HUES64 (cell line): ENCODE measurements around the gene ITGB8.

ENCODE experiments used
- H3K27ac ChIP-seq: 2 replicates; pipeline ENCODE4 v1.7.0; 2013; ENCODE audit warnings: low read depth, low read length, inconsistent platforms
- H3K27me3 ChIP-seq: 2 replicates; pipeline ENCODE4 v1.6.1; 2013; ENCODE audit warnings: mild to moderate bottlenecking, low read length; ENCODE audit not compliant: insufficient read depth
- H3K36me3 ChIP-seq: 2 replicates; pipeline ENCODE4 v1.6.1; 2013; ENCODE audit warnings: mild to moderate bottlenecking, low read length; ENCODE audit not compliant: insufficient read depth
- H3K4me1 ChIP-seq: 2 replicates; pipeline ENCODE4 v1.6.1; 2013; ENCODE audit warnings: mild to moderate bottlenecking, low read length, moderate library complexity; ENCODE audit not compliant: insufficient read depth
- H3K4me3 ChIP-seq: 2 replicates; pipeline ENCODE4 v1.5.1; 2013; ENCODE audit warnings: mild to moderate bottlenecking, low read length, moderate library complexity
- H3K9ac ChIP-seq: 2 replicates; pipeline ENCODE4 v1.6.1; 2013; ENCODE audit warnings: mild to moderate bottlenecking, low read depth, low read length
- H3K9me3 ChIP-seq: 2 replicates; pipeline ENCODE4 v1.6.1; 2013; ENCODE audit warnings: low read depth, low read length; ENCODE audit not compliant: insufficient read depth
- WGBS: fragments of 150-250, 120-280 bp; methylation state at CpG from one replicate; pipeline ENCODE4 v1.1.7; 2013; ENCODE audit warnings: missing lambda C conversion rate; 5-methylcytosine and 5-hydroxymethylcytosine counted together

ITGB8 gene

GRCh38 chr7:20358106-20358505 lies 27.4 kb downstream of the ITGB8 start:
- peaks cover 5% of the 10 kb centered on the region; the same call in 1 of the 2 replicates for H3K4me1 ChIP-seq
- H3K9me3 ChIP-seq = no peaks in the 10 kb centered on the region
- H3K9ac ChIP-seq = no peak overlapping the region
- 95% methylated on average over 3 of the region's 3 CpGs for WGBS
- H3K27ac ChIP-seq = no peak overlapping the region
- no peaks in the 10 kb centered on the region for H3K36me3 ChIP-seq
- H3K4me3 ChIP-seq = no peak overlapping the region
- no peaks in the 10 kb centered on the region for H3K27me3 ChIP-seq

GRCh38 chr7:20358762-20359282 lies 28.1 kb downstream of the ITGB8 start:
- no peaks in the 10 kb centered on the region for H3K9me3 ChIP-seq
- no peak overlapping the region for H3K27ac ChIP-seq
- no peak overlapping the region for H3K9ac ChIP-seq
- H3K4me1 ChIP-seq = peaks cover 3% of the 10 kb centered on the region; the same call in 1 of the 2 replicates
- no peaks in the 10 kb centered on the region for H3K27me3 ChIP-seq
- no peak overlapping the region for H3K4me3 ChIP-seq
- WGBS = 93% methylated on average over 3 of the region's 3 CpGs
- no peaks in the 10 kb centered on the region for H3K36me3 ChIP-seq

GRCh38 chr7:20359341-20359963 lies 28.8 kb downstream of the ITGB8 start:
- H3K36me3 ChIP-seq = no peaks in the 10 kb centered on the region; the same call in 1 of the 2 replicates
- no peak overlapping the region for H3K27ac ChIP-seq
- 90% methylated on average over 1 of the region's 1 CpG for WGBS
- no peak overlapping the region for H3K9ac ChIP-seq
- H3K27me3 ChIP-seq = no peaks in the 10 kb centered on the region
- H3K4me1 ChIP-seq = peaks cover 3% of the 10 kb centered on the region; the same call in 1 of the 2 replicates
- no peak overlapping the region for H3K4me3 ChIP-seq
- no peaks in the 10 kb centered on the region for H3K9me3 ChIP-seq

GRCh38 chr7:20362574-20363253 lies 32.0 kb downstream of the ITGB8 start:
- Histone ChIP-seq H3K9ac (no peak overlapping the region), H3K4me1 (no peaks in the 10 kb centered on the region; the same call in 1 of the 2 replicates), H3K36me3 (no peaks in the 10 kb centered on the region; the same call in 1 of the 2 replicates), H3K27ac (no peak overlapping the region), H3K9me3 (no peaks in the 10 kb centered on the region), H3K4me3 (no peak overlapping the region), H3K27me3 (no peaks in the 10 kb centered on the region)
- WGBS = 86% methylated on average over 1 of the region's 2 CpGs

GRCh38 chr7:20364571-20365196 lies 34.0 kb downstream of the ITGB8 start:
- Histone ChIP-seq H3K36me3 (peaks cover 6% of the 10 kb centered on the region; the same call in 1 of the 2 replicates), H3K27ac (no peak overlapping the region), H3K27me3 (no peaks in the 10 kb centered on the region), H3K4me1 (no peaks in the 10 kb centered on the region; the same call in 1 of the 2 replicates), H3K9me3 (no peaks in the 10 kb centered on the region), H3K9ac (no peak overlapping the region), H3K4me3 (no peak overlapping the region)
- 93% methylated on average over 4 of the region's 4 CpGs for WGBS

GRCh38 chr7:20365486-20365885 lies 34.8 kb downstream of the ITGB8 start:
- no peak overlapping the region for H3K4me3 ChIP-seq
- no peaks in the 10 kb centered on the region for H3K9me3 ChIP-seq
- H3K27ac ChIP-seq = no peak overlapping the region
- H3K4me1 ChIP-seq = no peaks in the 10 kb centered on the region; the same call in 1 of the 2 replicates
- no peaks in the 10 kb centered on the region for H3K27me3 ChIP-seq
- 94% methylated on average over 4 of the region's 4 CpGs for WGBS
- peaks cover 6% of the 10 kb centered on the region; the same call in 1 of the 2 replicates for H3K36me3 ChIP-seq
- H3K9ac ChIP-seq = no peak overlapping the region

DNA sequence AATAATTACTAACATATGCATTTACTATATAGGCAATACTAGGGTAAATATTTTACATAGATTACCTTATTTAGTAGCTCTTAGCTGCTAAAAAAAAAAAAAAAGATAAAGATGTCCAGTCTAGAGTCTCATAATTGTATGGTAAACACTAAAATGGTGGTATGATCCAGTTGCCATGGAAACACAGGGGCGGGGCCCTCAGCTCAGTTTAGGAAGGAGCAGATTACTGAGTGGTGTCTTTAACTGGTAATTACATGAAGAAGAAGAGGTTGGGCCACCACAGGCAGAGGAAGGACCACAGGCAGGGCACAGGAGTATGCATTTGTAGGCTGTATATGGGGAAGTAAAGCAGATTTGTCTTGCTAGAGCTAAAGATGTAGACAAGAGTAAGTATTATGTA lies 43.7 kb downstream of the ITGB8 start:
- no peaks in the 10 kb centered on the region for H3K27me3 ChIP-seq
- no peak overlapping the region for H3K27ac ChIP-seq
- no peak overlapping the region for H3K4me3 ChIP-seq
- no peak overlapping the region for H3K9ac ChIP-seq
- H3K36me3 ChIP-seq = no peaks in the 10 kb centered on the region; the same call in 1 of the 2 replicates
- 87% methylated on average over 1 of the region's 1 CpG for WGBS
- no peaks in the 10 kb centered on the region for H3K4me1 ChIP-seq
- no peaks in the 10 kb centered on the region for H3K9me3 ChIP-seq

GRCh38 chr7:20376796-20377195 lies 46.1 kb downstream of the ITGB8 start:
- Histone ChIP-seq H3K36me3 (peaks cover 16% of the 10 kb centered on the region), H3K4me1 (no peaks in the 10 kb centered on the region), H3K27me3 (no peaks in the 10 kb centered on the region), H3K4me3 (no peak overlapping the region), H3K9ac (no peak overlapping the region), H3K9me3 (no peaks in the 10 kb centered on the region), H3K27ac (no peak overlapping the region)
- 94% methylated on average over 6 of the region's 6 CpGs for WGBS

- 93% methylated on average over 17 of the region's 17 CpGs for WGBS
- H3K9ac ChIP-seq = no peak overlapping the region
- H3K9me3 ChIP-seq = no peaks in the 10 kb centered on the region
- H3K4me1 ChIP-seq = no peaks in the 10 kb centered on the region
- H3K27ac ChIP-seq = no peak overlapping the region
- H3K4me3 ChIP-seq = no peak overlapping the region
- H3K27me3 ChIP-seq = no peaks in the 10 kb centered on the region
- peaks cover 29% of the 10 kb centered on the region for H3K36me3 ChIP-seq
Observed at GRCh38 chr7:20381406-20382034, 50.8 kb downstream of the ITGB8 start.

- Histone ChIP-seq H3K27ac (no peak overlapping the region), H3K36me3 (peaks cover 29% of the 10 kb centered on the region), H3K9me3 (no peaks in the 10 kb centered on the region), H3K27me3 (no peaks in the 10 kb centered on the region), H3K9ac (no peak overlapping the region), H3K4me3 (no peak overlapping the region), H3K4me1 (no peaks in the 10 kb centered on the region)
Observed at GRCh38 chr7:20383351-20383750, 52.7 kb downstream of the ITGB8 start.

DNA sequence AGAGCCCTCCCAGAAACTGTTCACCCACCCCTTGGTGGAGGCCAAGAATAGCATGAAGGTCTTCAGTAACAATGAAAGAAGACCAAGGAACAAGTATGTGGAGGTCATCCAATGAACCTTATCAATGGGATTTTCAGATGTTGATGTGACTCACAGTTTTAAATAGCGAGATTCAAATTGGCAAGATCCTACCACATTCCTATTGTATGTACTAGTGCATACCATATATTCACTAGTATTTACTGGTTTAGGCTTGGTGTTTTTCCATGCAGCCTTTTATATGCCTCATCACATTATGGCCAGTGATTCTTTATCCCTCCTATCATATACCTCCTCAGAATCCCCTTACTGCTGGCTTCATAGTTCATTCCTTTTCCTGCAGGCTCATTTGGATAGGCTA lies 54.4 kb downstream of the ITGB8 start:
- Histone ChIP-seq H3K9ac (no peak overlapping the region), H3K4me3 (no peak overlapping the region), H3K27ac (no peak overlapping the region), H3K36me3 (peaks cover 27% of the 10 kb centered on the region), H3K9me3 (no peaks in the 10 kb centered on the region), H3K4me1 (no peaks in the 10 kb centered on the region), H3K27me3 (no peaks in the 10 kb centered on the region)
- WGBS = 67% methylated on average over 1 of the region's 1 CpG
